H1 (cell line): Measurements from ENCODE around the gene LRBA. TPM values are rescaled to one million over a fixed set of nuclear protein-coding genes. Genes with fewer than 3 reads are reported as not detected.

Experiments used
- CTCF ChIA-PET: fragments of 300-600 bp; sonication (Branson Sonifier 250); formaldehyde crosslinking; loops from one replicate; lab custom pipeline; 2021; ENCODE audit not compliant: partially characterized antibody; lab: Charles Lee
- POLR2A ChIA-PET: fragments of 300-600 bp; sonication (Branson Sonifier 250); formaldehyde crosslinking; loops from one replicate; lab custom pipeline; 2021; ENCODE audit warnings: inconsistent platforms; ENCODE audit not compliant: partially characterized antibody; lab: Charles Lee
- DNase-seq, 2 experiments: peaks; one replicate each; pipeline versions ENCODE4 v3.0.0 to v3.0.0-alpha.2; 2010 to 2022; ENCODE audit warnings: low spot score in 2 of 2, low read depth in 1 of 2, mixed read lengths in 1 of 2
- FAIRE-seq: peaks from 2 replicates; lab custom pipeline; 2011; peaks lifted over from hg19 to GRCh38; lab: Jason Lieb, UNC
- H2AFZ ChIP-seq: 2 replicates; pipeline ENCODE4 v1.8.1; 2012; ENCODE audit warnings: low read length, inconsistent platforms
- H2AK5ac ChIP-seq: 2 replicates; pipeline ENCODE4 v1.6.1; 2013; ENCODE audit warnings: low read depth, low read length
- H2BK120ac ChIP-seq: replicated peaks from 2 replicates; pipeline ENCODE3; 2013; ENCODE audit warnings: low read depth, low read length, inconsistent platforms
- H2BK12ac ChIP-seq: 2 replicates; pipeline ENCODE4 v1.6.1; 2013; ENCODE audit warnings: low read depth, low read length
- H2BK15ac ChIP-seq: 2 replicates; pipeline ENCODE4 v1.6.1; 2013; ENCODE audit warnings: low read length
- H2BK20ac ChIP-seq: 2 replicates; pipeline ENCODE4 v1.6.1; 2013; ENCODE audit warnings: low read length
- H2BK5ac ChIP-seq: 2 replicates; pipeline ENCODE4 v1.6.1; 2013; ENCODE audit warnings: low read depth, low read length
- H3K14ac ChIP-seq: 2 replicates; pipeline ENCODE4 v1.6.1; 2013; ENCODE audit warnings: inconsistent platforms; ENCODE audit not compliant: insufficient read length
- H3K18ac ChIP-seq: 2 replicates; pipeline ENCODE4 v1.6.1; 2013; ENCODE audit warnings: low read length; ENCODE audit errors: extremely low read depth
- H3K23ac ChIP-seq: 2 replicates; pipeline ENCODE4 v1.6.1; 2013; ENCODE audit warnings: inconsistent platforms; ENCODE audit not compliant: insufficient read length
- H3K23me2 ChIP-seq: 2 replicates; pipeline ENCODE4 v1.6.1; 2013; ENCODE audit warnings: low read depth, low read length
- H3K27ac ChIP-seq: 2 replicates; pipeline ENCODE4 v1.6.1; 2011; ENCODE audit warnings: low read depth, low read length, inconsistent platforms
- H3K27me3 ChIP-seq, 4 experiments: replicated peaks in 1 of 4; 1 replicate in 1 of 4; 2 replicates in 3 of 4; pipeline versions ENCODE4 v1.6.1 to v1.8.1; 2011 to 2013; ENCODE audit warnings: low read length in 3 of 4, mild to moderate bottlenecking in 3 of 4, inconsistent platforms in 2 of 4, mixed read lengths in 2 of 4, moderate library complexity in 1 of 4; ENCODE audit not compliant: control insufficient read depth in 3 of 4, insufficient read depth in 3 of 4; ENCODE audit errors: extremely low read depth in 1 of 4
- H3K36me3 ChIP-seq, 4 experiments: 2 replicates each; pipeline versions ENCODE4 v1.6.1 to v1.8.1; 2011 to 2013; ENCODE audit warnings: mild to moderate bottlenecking in 4 of 4, low read length in 3 of 4, moderate library complexity in 2 of 4, control low read depth in 1 of 4, inconsistent platforms in 1 of 4; ENCODE audit not compliant: insufficient read depth in 4 of 4, control insufficient read depth in 2 of 4
- H3K4ac ChIP-seq: replicated peaks from 2 replicates; pipeline ENCODE3; 2013; ENCODE audit warnings: low read length, low read depth, mixed read lengths, inconsistent platforms; ENCODE audit not compliant: insufficient read length
- H3K4me1 ChIP-seq, 4 experiments: replicated peaks in 1 of 4; 1 replicate in 1 of 4; 2 replicates in 3 of 4; pipeline versions ENCODE4 v1.6.1 to v1.8.1; 2011 to 2013; ENCODE audit warnings: low read length in 3 of 4, inconsistent platforms in 2 of 4, mixed read lengths in 1 of 4; ENCODE audit not compliant: insufficient read depth in 4 of 4, control insufficient read depth in 3 of 4
- H3K4me2 ChIP-seq, 2 experiments: 2 replicates each; pipeline versions ENCODE4 v1.6.1 to v1.8.1; 2011 to 2013; ENCODE audit warnings: low read depth in 2 of 2, low read length in 2 of 2, control low read depth in 1 of 2, inconsistent platforms in 1 of 2, mild to moderate bottlenecking in 1 of 2; ENCODE audit not compliant: insufficient read depth in 1 of 2
- H3K4me3 ChIP-seq, 4 experiments: fragments of 200-600, 300-600 bp in 1 of 4; sonication (generic), shearing (Covaris generic), sonication (Bioruptor Twin) in 1 of 4; 2 replicates each; pipeline versions ENCODE4 v1.5.1 to v1.8.1; 2011 to 2016; ENCODE audit warnings: low read length in 4 of 4, low read depth in 3 of 4, control low read depth in 2 of 4, inconsistent platforms in 2 of 4, mild to moderate bottlenecking in 2 of 4, mixed read lengths in 1 of 4, moderate library complexity in 1 of 4; ENCODE audit not compliant: insufficient read depth in 2 of 4; ENCODE audit errors: extremely low read depth in 1 of 4
- H3K56ac ChIP-seq: replicated peaks from 2 replicates; pipeline ENCODE3; 2013; ENCODE audit warnings: low read depth, mild to moderate bottlenecking, mixed read lengths, low read length, inconsistent platforms; ENCODE audit not compliant: insufficient read length
- H3K79me1 ChIP-seq: 2 replicates; pipeline ENCODE4 v1.6.1; 2013; ENCODE audit warnings: low read depth, low read length, control low read depth
- H3K79me2 ChIP-seq, 2 experiments: 2 replicates each; pipeline versions ENCODE4 v1.6.1 to v1.8.1; 2012 to 2013; ENCODE audit warnings: low read length in 2 of 2, mild to moderate bottlenecking in 2 of 2, inconsistent platforms in 1 of 2; ENCODE audit not compliant: insufficient read depth in 2 of 2, control insufficient read depth in 1 of 2
- H3K9ac ChIP-seq, 4 experiments: replicated peaks in 1 of 4; 1 replicate in 1 of 4; 2 replicates in 3 of 4; pipeline versions ENCODE4 v1.6.1 to v1.8.1; 2011 to 2013; ENCODE audit warnings: low read depth in 3 of 4, low read length in 3 of 4, control low read depth in 2 of 4, mild to moderate bottlenecking in 2 of 4, moderate library complexity in 2 of 4, inconsistent platforms in 1 of 4; ENCODE audit errors: extremely low read depth in 1 of 4
- H3K9me3 ChIP-seq, 2 experiments: 2 replicates each; pipeline versions ENCODE4 v1.6.1 to v1.8.1; 2012 to 2013; ENCODE audit warnings: mild to moderate bottlenecking in 2 of 2, moderate library complexity in 2 of 2, control low read depth in 1 of 2, inconsistent platforms in 1 of 2, low read depth in 1 of 2, low read length in 1 of 2, mixed read lengths in 1 of 2; ENCODE audit not compliant: insufficient read depth in 2 of 2
- H4K20me1 ChIP-seq, 2 experiments: replicated peaks in 1 of 2; 2 replicates each; pipeline versions ENCODE3 to v1.8.1; 2011 to 2013; ENCODE audit warnings: inconsistent platforms in 2 of 2, low read length in 2 of 2, mild to moderate bottlenecking in 1 of 2; ENCODE audit not compliant: insufficient read depth in 2 of 2, control insufficient read depth in 1 of 2
- H4K5ac ChIP-seq: 2 replicates; pipeline ENCODE4 v1.6.1; 2013; ENCODE audit warnings: low read length, low read depth, mixed read lengths, inconsistent platforms; ENCODE audit not compliant: insufficient read length
- H4K8ac ChIP-seq: 2 replicates; pipeline ENCODE4 v1.8.0; 2013; ENCODE audit warnings: mild to moderate bottlenecking, moderate library complexity, low read length, inconsistent platforms; ENCODE audit not compliant: insufficient read depth; ENCODE audit errors: extremely low read depth
- H4K91ac ChIP-seq: replicated peaks from 2 replicates; pipeline ENCODE3; 2013; ENCODE audit warnings: low read length, mixed read lengths, inconsistent platforms; ENCODE audit not compliant: insufficient read length
- EP300 ChIP-seq, 2 experiments: IDR thresholded peaks; 1 replicate in 1 of 2; 2 replicates in 1 of 2; pipeline ENCODE4 v1.6.1; 2011 to 2012; ENCODE audit warnings: low read depth in 2 of 2, low read length in 2 of 2, mild to moderate bottlenecking in 2 of 2, borderline replicate concordance in 1 of 2, inconsistent platforms in 1 of 2, moderate library complexity in 1 of 2
- HDAC2 ChIP-seq, 2 experiments: fragments of 300-600 bp in 1 of 2; sonication (generic) in 1 of 2; IDR thresholded peaks; 2 replicates each; pipeline ENCODE4 v1.6.1; 2011 to 2012; ENCODE audit warnings: low read depth in 2 of 2, low read length in 2 of 2, mild to moderate bottlenecking in 2 of 2, moderate library complexity in 2 of 2, borderline replicate concordance in 1 of 2, inconsistent platforms in 1 of 2
- HDAC6 ChIP-seq: IDR thresholded peaks from one replicate; pipeline ENCODE4 v1.7.1; 2012; ENCODE audit warnings: low read depth, mild to moderate bottlenecking, inconsistent platforms, low read length, moderate library complexity
- JUND ChIP-seq: IDR thresholded peaks from 2 replicates; pipeline ENCODE4 v1.6.1; 2011; ENCODE audit warnings: mild to moderate bottlenecking, improper control_type of control experiment, low read length
- WGBS, 2 experiments: shearing (Covaris generic) in 1 of 2; methylation state at CpG; one replicate each; pipeline versions ENCODE4 v1.1.6 to v1.1.7; 2013 to 2015; ENCODE audit warnings: low lambda C conversion rate in 2 of 2, mixed read lengths in 2 of 2, inconsistent platforms in 1 of 2, low coverage in 1 of 2, missing lambda C conversion rate in 1 of 2; ENCODE audit not compliant: insufficient replicate concordance in 2 of 2, insufficient coverage in 1 of 2, insufficient read length in 1 of 2; ENCODE audit errors: extremely low coverage in 1 of 2, missing lambda C conversion rate in 1 of 2; 5-methylcytosine and 5-hydroxymethylcytosine counted together
- polyA plus RNA-seq, 7 experiments: library from polyadenylated mRNA; depleted of rRNA in 3 of 7; stranded (reverse) in 5 of 7; unstranded in 2 of 7; fragments of >200 nt in 5 of 7; fragments of 200-250 nt in 2 of 7; gene quantifications; 1 replicate in 5 of 7; 2 replicates in 1 of 7; 4 replicates in 1 of 7; pipeline versions ENCODE4 v1.2.1 to v1.2.3, GENCODE V29; 2011 to 2013; ENCODE audit warnings: missing spikeins in 2 of 7, mixed read lengths in 2 of 7
- total RNA-seq: library from RNA; stranded (reverse); fragmentation: NEBNext Ultra II Directional; extraction: Animal tissue kit (Norgen Biotek cat#: 25700); gene quantifications from 2 replicates; pipeline ENCODE4 v1.2.1, GENCODE V29; 2021

The LRBA gene
- total and polyA plus RNA-seq, 2 of the 8 experiments (the other 6 are each of a cell fraction or from before 2014, with no cell fraction given): 54.6 to 83.2 TPM

DNA sequence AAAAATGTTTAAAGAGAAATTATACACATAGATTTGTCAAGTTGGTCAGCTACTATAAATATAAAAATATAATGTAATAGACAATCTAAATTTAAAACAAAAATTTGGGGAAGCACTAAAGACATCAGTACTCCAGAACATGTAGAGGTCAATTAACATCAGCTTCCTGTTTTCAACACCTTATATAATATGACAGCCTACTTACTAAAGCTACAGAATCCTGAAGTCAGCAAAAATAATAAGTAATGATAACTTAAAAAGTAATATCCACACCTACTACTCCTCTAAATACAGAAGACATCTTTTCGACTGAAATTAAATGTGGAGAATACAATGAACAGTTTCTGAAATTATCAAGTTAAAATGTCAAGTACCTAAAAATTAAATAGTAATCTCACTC is 118.6 kb downstream of the LRBA start:
- no peak overlapping the region for H2AFZ ChIP-seq
- H3K23me2 ChIP-seq: no peaks in the 10 kb centered on the region
- no peak overlapping the region for H2BK15ac ChIP-seq
- no peaks in the 10 kb centered on the region for H3K79me1 ChIP-seq
- no peak overlapping the region for H4K91ac ChIP-seq
- peaks cover 0 to 2% of the 10 kb centered on the region in 2 experiments for H4K20me1 ChIP-seq
- no peak overlapping the region for H3K14ac ChIP-seq
- CTCF ChIA-PET: no interaction called here
- H4K5ac ChIP-seq: no peak overlapping the region
- H4K8ac ChIP-seq: no peak overlapping the region
- no peak overlapping the region for H3K27ac ChIP-seq
- no peak overlapping the region for H2BK120ac ChIP-seq
- POLR2A ChIA-PET: no interaction called here
- H3K4me1 ChIP-seq: no peaks in the 10 kb centered on the region
- H3K56ac ChIP-seq: no peak overlapping the region
- H2BK12ac ChIP-seq: no peak overlapping the region
- H3K79me2 ChIP-seq: no peaks in the 10 kb centered on the region
- H3K9ac ChIP-seq: no peak overlapping the region
- no peaks in the 10 kb centered on the region for H3K27me3 ChIP-seq
- no peak overlapping the region for H2AK5ac ChIP-seq
- no peak overlapping the region for H3K4me3 ChIP-seq
- no peak overlapping the region for H3K23ac ChIP-seq
- no peak overlapping the region for H3K18ac ChIP-seq
- H3K4me2 ChIP-seq: no peak overlapping the region
- H2BK5ac ChIP-seq: no peak overlapping the region
- FAIRE-seq (no peak), DNase-seq (no peak)
- H2BK20ac ChIP-seq: no peak overlapping the region
- H3K9me3 ChIP-seq: no peaks in the 10 kb centered on the region
- H3K4ac ChIP-seq: no peak overlapping the region
- H3K36me3 ChIP-seq: peaks cover 2 to 30% (median 13%) of the 10 kb centered on the region in 4 experiments; a peak in 6 of 8 replicates
- 88% methylated on average over 1 of the region's 1 CpG; no CpG with 5 or more reads in 1 of the 2 experiments for WGBS, 2 experiments
- no peak for TF ChIP-seq EP300 (IDR thresholded peaks at IDR 0.05; ENCODE audit: borderline replicate concordance in 1 of 2, low read depth in 2 of 2, low read length in 2 of 2)
- no peak for TF ChIP-seq HDAC2 (IDR thresholded peaks at IDR 0.05; ENCODE audit: borderline replicate concordance in 1 of 2, low read depth in 2 of 2, low read length in 2 of 2)
- TF ChIP-seq JUND: no peak
- no peak for TF ChIP-seq HDAC6
